WTC11 (cell line): ENCODE results near the gene ELFN1. TPM values are rescaled to one million over a fixed set of nuclear protein-coding genes. Genes with fewer than 3 reads are reported as not detected.

ENCODE experiments used
- ATAC-seq: fragments of 200-7000 bp; cut with Tn5 transposase; 2 replicates; pipeline ENCODE4 v1.10.0; 2021; ENCODE audit warnings: mild to moderate bottlenecking, moderate library complexity
- CTCF ChIA-PET: fragments of 300-600 bp; sonication (Branson Sonifier 250); formaldehyde crosslinking; loops from one replicate; lab custom pipeline; 2021; ENCODE audit warnings: antibody characterized with exemption; lab: Charles Lee
- POLR2A ChIA-PET: fragments of 350-600 bp; sonication (Branson Sonifier 250); formaldehyde crosslinking; loops from one replicate; lab custom pipeline; 2021; ENCODE audit warnings: antibody characterized with exemption; lab: Charles Lee
- DNase-seq: peaks from one replicate; pipeline ENCODE4 v3.0.0; 2021; ENCODE audit warnings: low spot score
- H3K27ac Mint-ChIP-seq: 2 replicates; pipeline ENCODE4 v1.8.0; 2021; ENCODE audit warnings: mixed read lengths
- H3K27me3 Mint-ChIP-seq: 2 replicates; pipeline ENCODE4 v1.8.0; 2021; ENCODE audit warnings: low read depth, mild to moderate bottlenecking, moderate library complexity, mixed read lengths
- H3K36me3 Mint-ChIP-seq: 2 replicates; pipeline ENCODE4 v1.8.0; 2021; ENCODE audit warnings: mixed read lengths
- H3K4me1 Mint-ChIP-seq: 2 replicates; pipeline ENCODE4 v1.8.0; 2022; ENCODE audit warnings: mixed read lengths
- H3K4me3 Mint-ChIP-seq: 2 replicates; pipeline ENCODE4 v1.8.0; 2021; ENCODE audit warnings: mild to moderate bottlenecking, moderate library complexity, mixed read lengths
- H3K9me3 Mint-ChIP-seq: 2 replicates; pipeline ENCODE4 v1.8.0; 2021; ENCODE audit warnings: mixed read lengths
- AFF4 ChIP-seq: sonication (generic); formaldehyde crosslinking; IDR thresholded peaks from 2 replicates; pipeline ENCODE4 v1.8.1; 2023; ENCODE audit warnings: mild to moderate bottlenecking, missing genetic modification reagents, borderline replicate concordance
- ATF3 ChIP-seq: sonication (generic); formaldehyde crosslinking; conservative IDR thresholded peaks from 2 replicates; pipeline ENCODE4 v1.8.1; 2022; ENCODE audit warnings: mild to moderate bottlenecking, missing genetic modification reagents
- CTCF ChIP-seq: fragments of 200-600 bp; IDR thresholded peaks from 2 replicates; pipeline ENCODE4 v1.8.0; 2022; ENCODE audit warnings: antibody characterized with exemption
- E2F1 ChIP-seq: sonication (generic); formaldehyde crosslinking; IDR thresholded peaks from 2 replicates; pipeline ENCODE4 v1.8.0; 2022; ENCODE audit warnings: mild to moderate bottlenecking, missing genetic modification reagents
- EMX1 ChIP-seq: fragments of 250-450 bp; sonication (Bioruptor Pico); IDR thresholded peaks from 2 replicates; pipeline ENCODE4 v1.8.0; 2021; ENCODE audit warnings: mild to moderate bottlenecking
- ETV6 ChIP-seq: sonication (generic); formaldehyde crosslinking; IDR thresholded peaks from 2 replicates; pipeline ENCODE4 v1.8.1; 2022; ENCODE audit warnings: mild to moderate bottlenecking, missing genetic modification reagents
- FOXP1 ChIP-seq: sonication (generic); formaldehyde crosslinking; IDR thresholded peaks from 2 replicates; pipeline ENCODE4 v1.8.0; 2022; ENCODE audit warnings: missing genetic modification reagents, mild to moderate bottlenecking, moderate library complexity, borderline replicate concordance
- GABPB1 ChIP-seq: sonication (generic); formaldehyde crosslinking; IDR thresholded peaks from 2 replicates; pipeline ENCODE4 v1.8.1; 2023; ENCODE audit warnings: mild to moderate bottlenecking, missing genetic modification reagents
- IRF2 ChIP-seq: sonication (generic); formaldehyde crosslinking; IDR thresholded peaks from 2 replicates; pipeline ENCODE4 v1.8.0; 2022; ENCODE audit warnings: low read depth, missing genetic modification reagents, borderline replicate concordance
- NFATC4 ChIP-seq: fragments of 250-450 bp; sonication (Bioruptor Pico); IDR thresholded peaks from 2 replicates; pipeline ENCODE4 v1.9.0; 2021; ENCODE audit warnings: mild to moderate bottlenecking
- NFYB ChIP-seq: sonication (generic); formaldehyde crosslinking; conservative IDR thresholded peaks from 2 replicates; pipeline ENCODE4 v1.8.0; 2022; ENCODE audit warnings: low read depth, missing genetic modification reagents
- PRRX2 ChIP-seq: fragments of 250-450 bp; sonication (Bioruptor Pico); IDR thresholded peaks from 2 replicates; pipeline ENCODE4 v1.8.0; 2021; ENCODE audit warnings: mild to moderate bottlenecking
- TCF7 ChIP-seq: sonication (generic); formaldehyde crosslinking; IDR thresholded peaks from 2 replicates; pipeline ENCODE4 v1.8.0; 2022; ENCODE audit warnings: mild to moderate bottlenecking, low read depth, missing genetic modification reagents, moderate library complexity
- TP53 ChIP-seq: sonication (generic); formaldehyde crosslinking; IDR thresholded peaks from 2 replicates; pipeline ENCODE4 v1.8.1; 2023; ENCODE audit warnings: mild to moderate bottlenecking, missing genetic modification reagents
- ZNF281 ChIP-seq: sonication (generic); formaldehyde crosslinking; IDR thresholded peaks from 2 replicates; pipeline ENCODE4 v1.8.0; 2023; ENCODE audit warnings: mild to moderate bottlenecking, missing genetic modification reagents
- ZNF317 ChIP-seq: sonication (generic); formaldehyde crosslinking; IDR thresholded peaks from 2 replicates; pipeline ENCODE4 v1.8.1; 2023; ENCODE audit warnings: low read depth, mild to moderate bottlenecking, moderate library complexity, missing genetic modification reagents, borderline replicate concordance
- ZNF425 ChIP-seq: fragments of 250-450 bp; sonication (Bioruptor Pico); conservative IDR thresholded peaks from 2 replicates; pipeline ENCODE4 v1.9.0; 2021; ENCODE audit warnings: mild to moderate bottlenecking
- total RNA-seq: library from RNA; stranded (reverse); gene quantifications from 3 replicates; pipeline ENCODE4 v1.2.3, GENCODE V29; 2021

ELFN1 gene
- total RNA-seq, 1 experiment from 2014 or later: 4.6 TPM

GRCh38 chr7:1637155-1637554 is 32.9 kb upstream of the ELFN1 start:
- CTCF ChIA-PET: no interaction called here
- peaks cover 11% of the 10 kb centered on the region for H3K36me3 Mint-ChIP-seq
- ATAC-seq: no peak
- H3K9me3 Mint-ChIP-seq: peaks cover 17% of the 10 kb centered on the region
- POLR2A ChIA-PET: no interaction called here
- peaks cover 3% of the 10 kb centered on the region; the same call in 1 of the 2 replicates for H3K4me1 Mint-ChIP-seq
- no peak overlapping the region for H3K4me3 Mint-ChIP-seq
- TF ChIP-seq EMX1 (no peak), PRRX2 (CRISPR knock-in tag) (no peak), ZNF425 (CRISPR knock-in tag) (no peak), IRF2 (no peak), GABPB1 (CRISPR knock-in tag) (no peak), ETV6 (CRISPR knock-in tag) (no peak), CTCF (no peak), E2F1 (CRISPR knock-in tag) (no peak), AFF4 (CRISPR knock-in tag) (no peak), TP53 (no peak), NFYB (CRISPR knock-in tag) (no peak), FOXP1 (CRISPR knock-in tag) (no peak), ZNF281 (no peak), ATF3 (CRISPR knock-in tag) (no peak), ZNF317 (CRISPR knock-in tag) (no peak), TCF7 (no peak), NFATC4 (no peak)
- TF ChIP-seq, all 79 proteins: peak for 0
- Mint-ChIP-seq H3K27me3 (no peaks in the 10 kb centered on the region; the same call in 1 of the 2 replicates), H3K27ac (no peak overlapping the region)
- no peak for DNase-seq
